D341Med (cell line): Measurements from ENCODE around the gene SND1.
A peak's percentile ranks its signal among the peaks of the same experiment; 100 is the strongest.
"Not testable (repeated sequence)": the region's sequence is repeated elsewhere in the genome, so short reads cannot be mapped to it uniquely, and the experiment has no call there.

Source experiments
- DNase-seq: peaks from one replicate; pipeline ENCODE4 v3.0.0; 2012; ENCODE audit warnings: low spot score

SND1 gene

GRCh38 chr7:127962589-127963361 lies 310.8 kb downstream of the SND1 start:
- DNase-seq: no peak

GRCh38 chr7:127963850-127964249 lies 311.9 kb downstream of the SND1 start:
- DNase-seq: not testable (repeated sequence)

DNA sequence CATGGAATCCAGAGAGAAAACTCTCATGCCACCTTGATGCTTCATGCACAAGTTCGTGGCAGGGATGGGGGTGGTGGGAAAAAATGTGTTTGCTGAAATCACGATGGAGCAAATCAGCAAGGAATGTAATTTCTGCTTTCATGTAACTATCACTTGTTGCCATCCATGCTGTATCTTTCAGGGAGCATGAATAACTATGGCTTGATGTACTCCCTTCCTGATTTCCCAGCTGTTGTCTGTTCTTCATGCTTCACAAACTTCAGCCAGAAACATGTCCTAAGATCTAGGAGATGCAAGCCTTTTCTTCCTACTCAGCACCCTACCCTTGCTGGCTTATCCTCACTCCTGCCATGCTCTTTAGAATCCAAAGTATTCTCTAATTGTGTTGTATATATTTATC lies 315.3 kb downstream of the SND1 start:
- no peak for DNase-seq

DNA sequence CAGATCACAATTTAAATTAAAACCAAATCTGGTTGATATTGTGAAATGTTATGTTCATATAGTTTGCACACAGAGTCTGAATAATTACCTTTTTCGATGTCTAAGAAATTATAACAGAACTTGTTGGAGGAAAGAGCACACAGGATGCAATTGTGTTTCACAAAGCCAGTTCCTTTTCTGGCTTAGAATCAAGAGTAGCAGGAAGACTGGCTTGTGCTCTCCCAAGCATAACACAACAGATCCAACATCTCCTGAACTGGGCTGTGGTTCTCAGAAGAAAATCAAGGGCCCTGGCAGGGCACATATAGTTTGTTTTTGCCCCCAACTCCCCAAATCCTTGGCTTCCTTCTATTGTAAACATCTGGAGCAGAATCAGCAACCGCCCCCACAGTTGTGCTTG lies 316.6 kb downstream of the SND1 start:
- no peak for DNase-seq

GRCh38 chr7:127973832-127974231 lies 321.8 kb downstream of the SND1 start:
- DNase-seq: no peak

DNA sequence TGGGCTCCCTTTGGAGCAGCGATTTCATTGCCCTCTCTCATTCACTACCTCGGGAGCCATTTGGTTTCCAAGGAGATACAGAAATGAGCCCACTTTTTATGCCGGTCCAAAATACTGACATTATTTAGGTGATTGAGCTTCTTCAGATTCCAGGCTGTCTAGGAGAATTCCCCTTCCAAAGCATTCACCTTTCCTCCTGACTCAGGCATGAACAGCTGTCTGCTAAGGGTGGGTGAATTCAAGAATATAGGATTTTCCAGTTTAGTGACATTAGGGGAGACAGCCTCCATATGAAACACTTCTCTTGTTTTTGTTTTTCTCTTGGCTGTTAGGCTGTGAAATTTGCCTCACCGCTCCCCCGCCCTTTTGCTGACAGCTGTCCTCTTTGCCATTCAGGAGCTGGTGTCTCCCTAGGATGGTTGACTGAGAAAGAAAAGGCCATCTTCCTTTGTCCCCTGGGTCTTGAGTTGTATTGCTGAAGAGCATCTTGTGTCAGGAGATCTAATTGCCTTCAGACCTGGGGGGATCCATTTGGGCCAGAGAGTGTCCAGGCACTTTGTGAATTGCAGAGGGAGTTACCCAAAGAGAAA lies 322.5 kb downstream of the SND1 start:
- DNase-seq: no peak

- peak; percentile 86 for DNase-seq
Observed at GRCh38 chr7:127976056-127976737, 324.2 kb downstream of the SND1 start.

DNA sequence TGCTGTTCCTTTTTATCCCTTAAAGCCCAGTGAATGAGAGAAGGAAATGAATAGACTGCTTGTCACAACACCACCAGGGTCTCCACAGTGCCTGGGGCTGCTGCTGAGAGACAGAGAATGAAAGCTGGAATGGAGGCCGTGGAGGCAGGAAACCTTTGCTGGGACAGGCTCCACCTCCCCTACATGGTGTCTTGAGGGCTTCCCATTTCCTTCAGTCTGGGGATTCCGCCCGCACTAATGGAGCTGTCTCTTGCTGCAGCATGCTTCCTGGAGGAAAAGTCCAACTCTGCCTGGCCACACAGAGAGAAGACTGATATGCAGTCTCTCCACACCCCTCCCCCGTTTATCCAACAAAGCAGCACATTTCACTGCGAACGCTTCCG lies 324.7 kb downstream of the SND1 start:
- DNase-seq: no peak

DNA sequence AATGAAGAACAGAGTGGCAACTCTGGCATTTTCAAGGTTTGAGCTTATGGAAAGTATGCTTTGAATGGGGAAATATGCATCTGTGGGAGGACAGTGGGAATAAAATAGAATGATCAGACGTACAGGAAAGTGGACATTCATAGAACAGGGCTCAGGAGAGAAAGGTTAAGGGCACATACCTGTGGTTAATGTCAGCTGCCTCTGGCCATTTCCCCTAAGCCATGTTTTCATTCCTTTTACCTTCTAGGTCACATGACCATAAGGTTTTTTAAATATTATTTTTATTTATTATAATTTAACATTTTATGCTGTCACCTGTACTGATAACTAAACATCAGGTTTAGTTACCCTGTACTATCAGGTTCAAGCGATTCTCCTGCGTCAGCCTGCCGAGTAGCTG lies 326.4 kb downstream of the SND1 start:
- DNase-seq: no peak

- DNase-seq: no peak
Observed at GRCh38 chr7:127979113-127979727, 327.2 kb downstream of the SND1 start.

- DNase-seq: no peak
Observed at GRCh38 chr7:127979728-127980126, 327.7 kb downstream of the SND1 start.

GRCh38 chr7:127980901-127981300 lies 328.9 kb downstream of the SND1 start:
- no peak for DNase-seq

GRCh38 chr7:127981965-127982364 lies 330.0 kb downstream of the SND1 start:
- DNase-seq: no peak

- DNase-seq: no peak
Observed at GRCh38 chr7:127983804-127984332, 331.9 kb downstream of the SND1 start.

DNA sequence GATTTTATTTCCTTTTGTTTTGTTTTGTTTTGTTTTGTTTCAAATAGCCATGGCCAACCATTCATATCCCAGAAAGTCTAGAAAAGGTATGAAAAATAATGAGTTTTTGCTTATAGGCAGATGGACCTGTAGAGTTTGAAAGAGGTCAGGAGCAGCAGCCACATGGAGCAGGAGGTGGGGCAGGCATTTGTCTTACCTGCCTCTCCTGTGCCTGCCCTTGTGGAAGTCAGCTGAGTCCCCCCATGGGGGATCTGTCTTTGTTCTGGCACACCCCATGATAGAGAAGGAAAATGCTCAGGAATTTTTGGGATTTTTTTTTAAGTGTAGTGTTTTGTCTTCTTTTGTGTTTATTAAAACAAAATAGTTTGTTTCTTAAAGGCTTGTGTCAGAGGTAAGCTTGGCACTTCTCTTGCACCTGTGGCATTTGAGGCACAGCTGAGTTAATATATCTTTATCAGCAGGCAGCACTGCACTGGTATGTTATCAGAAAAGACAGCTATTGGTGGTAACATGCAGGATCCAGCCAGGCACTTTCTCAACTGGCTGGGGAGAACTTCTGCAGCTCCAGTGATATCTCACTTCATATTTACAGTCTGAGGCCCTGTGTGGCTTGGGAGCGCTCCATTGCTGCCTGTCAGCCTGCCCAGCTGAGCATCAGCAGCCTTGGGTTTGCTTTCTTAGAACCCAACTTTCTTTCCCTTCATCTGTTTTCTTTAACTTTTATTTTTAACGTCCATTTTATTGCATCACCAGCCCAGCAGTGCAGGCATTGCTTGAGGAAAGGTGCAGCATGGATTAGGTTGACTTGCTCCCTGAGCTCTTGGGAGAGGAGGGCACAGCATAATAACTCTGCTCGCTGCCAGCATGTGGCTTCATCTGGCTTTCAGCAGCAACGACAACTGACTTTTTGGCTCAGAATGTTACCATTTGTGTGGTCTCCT lies 334.9 kb downstream of the SND1 start:
- no peak for DNase-seq

DNA sequence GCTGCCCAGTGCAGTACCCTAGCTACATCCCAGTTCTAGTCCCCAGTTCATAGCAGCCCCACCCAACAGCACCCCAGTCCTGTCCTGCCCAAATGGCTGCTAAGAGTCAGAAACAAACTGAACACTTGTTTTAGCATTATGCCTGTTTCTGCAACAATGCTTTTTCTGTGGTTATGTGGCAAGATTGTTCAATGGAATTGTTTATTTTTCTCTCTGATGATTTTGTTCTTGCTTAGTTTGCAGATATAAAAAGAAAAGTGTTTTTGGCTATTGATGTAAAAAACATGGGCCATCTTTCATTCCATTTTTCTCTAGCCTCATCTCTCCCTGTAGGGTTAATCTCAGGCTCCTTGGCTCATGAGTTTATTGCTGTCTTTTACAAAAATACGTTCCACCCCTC lies 336.8 kb downstream of the SND1 start:
- DNase-seq: no peak

DNA sequence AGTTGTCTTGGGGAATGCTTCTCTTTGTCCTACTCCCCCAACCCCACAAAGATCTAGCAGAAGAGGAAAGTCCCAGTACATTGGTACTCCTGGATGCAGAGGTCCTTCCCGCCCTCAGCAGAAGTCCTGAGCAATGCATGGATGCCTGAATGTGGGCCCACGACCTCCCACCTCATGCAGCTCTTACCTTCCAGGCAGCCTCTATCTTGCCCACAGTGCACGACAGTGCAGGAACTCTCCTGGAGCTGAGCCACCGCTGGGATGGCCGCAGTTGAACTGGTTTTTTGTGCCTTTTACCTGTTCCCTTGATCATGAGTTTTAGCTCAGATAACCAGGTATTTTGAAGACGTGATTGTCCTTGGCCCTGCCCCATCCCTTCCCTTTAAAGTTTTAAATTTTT lies 341.3 kb downstream of the SND1 start:
- DNase-seq: no peak

DNA sequence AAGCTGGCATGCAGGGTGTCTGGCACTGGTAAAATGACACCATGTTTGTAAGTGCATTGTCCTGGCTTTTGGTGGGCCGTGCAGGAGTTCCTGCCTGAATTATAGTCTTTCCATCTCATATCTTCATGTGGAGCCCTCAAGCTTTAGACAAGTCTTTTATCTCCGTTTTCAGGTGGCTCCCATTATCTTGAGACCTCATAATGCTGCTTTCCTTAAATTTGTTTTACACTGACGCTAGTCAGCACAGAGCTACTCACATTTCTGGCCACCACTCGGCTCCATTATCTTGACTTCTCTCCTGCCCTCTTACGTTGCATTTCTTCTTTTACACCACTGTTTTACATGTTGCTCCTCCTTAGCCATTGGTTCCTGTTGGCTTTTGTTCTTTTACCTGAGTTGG lies 342.0 kb downstream of the SND1 start:
- no peak for DNase-seq

- no peak for DNase-seq
Observed at GRCh38 chr7:127995156-127995880, 343.3 kb downstream of the SND1 start.

DNA sequence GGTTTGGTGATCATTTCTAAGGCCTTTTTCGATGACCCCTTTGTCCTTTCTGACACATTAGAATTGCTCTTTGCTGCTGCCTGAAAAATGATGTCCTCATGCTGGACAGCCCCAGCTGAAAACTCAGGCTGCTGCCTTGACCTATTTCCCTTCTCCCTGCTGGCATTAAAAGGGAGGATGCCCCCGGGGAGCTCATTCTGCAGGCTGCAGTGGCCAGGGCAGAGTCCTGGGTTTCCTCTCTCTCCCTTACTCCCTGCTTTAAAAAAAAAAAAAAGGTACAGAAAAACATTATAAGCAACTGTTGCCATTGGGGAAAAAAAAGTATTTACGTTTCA lies 343.9 kb downstream of the SND1 start:
- DNase-seq: no peak
